Measurements from ENCODE around the gene DAZAP1.

GRCh38 chr19:1412995-1413800, 5.8 kb downstream of the DAZAP1 start:
- TF ChIP-seq CTCF (IDR thresholded peaks at IDR 0.05 in 4 of 5, conservative IDR thresholded peaks at IDR 0.05 in 1 of 5) = no peak
- no peak for TF ChIP-seq POLR2A (IDR thresholded peaks at IDR 0.05)

All from gastrocnemius medialis (tissue), 4 donors.